Sigmoid colon (tissue), 4 donors: Measurements from ENCODE around the gene KIF21A.

Experiments used
- POLR2A ChIP-seq, 2 donors: fragments of 450-650 bp; IDR thresholded peaks; one replicate each; pipeline ENCODE4 v1.6.1; 2016; ENCODE audit warnings: antibody characterized with exemption in 2 of 2, mild to moderate bottlenecking in 2 of 2, moderate library complexity in 2 of 2
- POLR2AphosphoS5 ChIP-seq, 4 donors: sonication (generic); formaldehyde crosslinking; IDR thresholded peaks; one replicate each; pipeline ENCODE4 v1.6.1; 2017; ENCODE audit warnings: antibody characterized with exemption in 4 of 4
- TF ChIP-seq, protein P1 (sequence below), 4 experiments: fragments of 450-650 bp in 3 of 4; fragments of 200-600 bp in 1 of 4; IDR thresholded peaks; one replicate each; pipeline ENCODE4 v1.5.1; 2016 to 2019; ENCODE audit warnings: antibody characterized with exemption in 4 of 4, mild to moderate bottlenecking in 3 of 4, moderate library complexity in 2 of 4

GRCh38 chr12:39269492-39269891 lies 173.4 kb downstream of the KIF21A start:
- no peak for TF ChIP-seq POLR2AphosphoS5 (IDR thresholded peaks at IDR 0.05)
- TF ChIP-seq, protein P1, sequence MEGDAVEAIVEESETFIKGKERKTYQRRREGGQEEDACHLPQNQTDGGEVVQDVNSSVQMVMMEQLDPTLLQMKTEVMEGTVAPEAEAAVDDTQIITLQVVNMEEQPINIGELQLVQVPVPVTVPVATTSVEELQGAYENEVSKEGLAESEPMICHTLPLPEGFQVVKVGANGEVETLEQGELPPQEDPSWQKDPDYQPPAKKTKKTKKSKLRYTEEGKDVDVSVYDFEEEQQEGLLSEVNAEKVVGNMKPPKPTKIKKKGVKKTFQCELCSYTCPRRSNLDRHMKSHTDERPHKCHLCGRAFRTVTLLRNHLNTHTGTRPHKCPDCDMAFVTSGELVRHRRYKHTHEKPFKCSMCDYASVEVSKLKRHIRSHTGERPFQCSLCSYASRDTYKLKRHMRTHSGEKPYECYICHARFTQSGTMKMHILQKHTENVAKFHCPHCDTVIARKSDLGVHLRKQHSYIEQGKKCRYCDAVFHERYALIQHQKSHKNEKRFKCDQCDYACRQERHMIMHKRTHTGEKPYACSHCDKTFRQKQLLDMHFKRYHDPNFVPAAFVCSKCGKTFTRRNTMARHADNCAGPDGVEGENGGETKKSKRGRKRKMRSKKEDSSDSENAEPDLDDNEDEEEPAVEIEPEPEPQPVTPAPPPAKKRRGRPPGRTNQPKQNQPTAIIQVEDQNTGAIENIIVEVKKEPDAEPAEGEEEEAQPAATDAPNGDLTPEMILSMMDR (IDR thresholded peaks at IDR 0.05): no peak
- no peak for TF ChIP-seq POLR2A (IDR thresholded peaks at IDR 0.05)
